Karpas-422 (cell line): ENCODE results near the gene ZNF536. TPM values are rescaled to one million over a fixed set of nuclear protein-coding genes. Genes with fewer than 3 reads are reported as not detected.

ENCODE experiments used
- DNase-seq: peaks from one replicate; pipeline ENCODE4 v3.0.0-alpha.2; 2015
- H2AFZ ChIP-seq: fragments of 200-600 bp; sonication (generic); 2 replicates; pipeline ENCODE4 v1.6.1; 2014; ENCODE audit warnings: antibody characterized with exemption, low read length, mixed read lengths
- H3K27ac ChIP-seq: fragments of 200-600 bp; sonication (generic); 2 replicates; pipeline ENCODE4 v1.5.1; 2014; ENCODE audit warnings: mild to moderate bottlenecking, low read length, moderate library complexity
- H3K27me3 ChIP-seq: fragments of 200-600 bp; sonication (generic); 2 replicates; pipeline ENCODE4 v1.6.1; 2014; ENCODE audit warnings: low read length, mixed read lengths
- H3K36me3 ChIP-seq: fragments of 200-600 bp; sonication (generic); 2 replicates; pipeline ENCODE4 v1.6.1; 2014; ENCODE audit warnings: low read length, mixed read lengths; ENCODE audit not compliant: insufficient read depth
- H3K4me1 ChIP-seq: fragments of 200-600 bp; sonication (generic); 2 replicates; pipeline ENCODE4 v1.6.1; 2014; ENCODE audit warnings: mild to moderate bottlenecking, low read length, mixed read lengths
- H3K4me2 ChIP-seq: fragments of 200-600 bp; sonication (generic); 2 replicates; pipeline ENCODE4 v1.6.1; 2014; ENCODE audit warnings: low read length, low read depth, mild to moderate bottlenecking; ENCODE audit not compliant: poor library complexity, severe bottlenecking
- H3K4me3 ChIP-seq: fragments of 200-600 bp; sonication (generic); 2 replicates; pipeline ENCODE4 v1.5.1; 2014; ENCODE audit warnings: mild to moderate bottlenecking, antibody characterized with exemption, low read length, mixed read lengths
- H3K79me2 ChIP-seq: fragments of 200-600 bp; sonication (generic); 2 replicates; pipeline ENCODE4 v1.6.1; 2014; ENCODE audit warnings: mild to moderate bottlenecking, low read length, mixed read lengths
- H3K9ac ChIP-seq: fragments of 200-600 bp; sonication (generic); 2 replicates; pipeline ENCODE4 v1.6.0; 2014; ENCODE audit warnings: low read length
- H3K9me2 ChIP-seq: fragments of 200-600 bp; sonication (generic), shearing (Covaris generic); replicated peaks from 2 replicates; pipeline ENCODE4 v1.6.0; 2014; ENCODE audit warnings: mild to moderate bottlenecking, low read length, moderate library complexity; ENCODE audit not compliant: insufficient read depth
- H3K9me3 ChIP-seq: fragments of 300-700, 200-600 bp; sonication (generic); 2 replicates; pipeline ENCODE4 v1.6.1; 2014; ENCODE audit warnings: low read length, mixed read lengths
- H4K20me1 ChIP-seq: fragments of 200-600 bp; sonication (generic); 2 replicates; pipeline ENCODE4 v1.6.1; 2014; ENCODE audit warnings: mild to moderate bottlenecking, antibody characterized with exemption, low read length, low read depth; ENCODE audit not compliant: insufficient read depth
- total RNA-seq: library from RNA; depleted of rRNA; stranded (reverse); fragments of >200 nt; shearing (Covaris generic); gene quantifications from 2 replicates; pipeline ENCODE4 v1.2.3, GENCODE V29; 2014; ENCODE audit warnings: low replicate concordance

Gene ZNF536
- total RNA-seq, 1 experiment from 2014 or later: 7.0 TPM

- Histone ChIP-seq H2AFZ (no peak overlapping the region), H3K9ac (no peak overlapping the region), H3K9me3 (no peaks in the 10 kb centered on the region), H3K9me2 (no peaks in the 10 kb centered on the region), H3K36me3 (no peaks in the 10 kb centered on the region), H3K4me3 (no peak overlapping the region), H4K20me1 (peaks cover 5% of the 10 kb centered on the region; the same call in 1 of the 2 replicates), H3K4me1 (peaks cover 4% of the 10 kb centered on the region; the same call in 1 of the 2 replicates), H3K4me2 (no peak overlapping the region), H3K27me3 (0 out of 2 replicates have a peak, but pooled peaks cover 4% of the 10 kb centered on the region), H3K79me2 (no peaks in the 10 kb centered on the region), H3K27ac (no peak overlapping the region)
- DNase-seq: no peak
Observed at GRCh38 chr19:30555075-30555790, 183.0 kb downstream of the ZNF536 start.

GRCh38 chr19:30555791-30556110, 183.6 kb downstream of the ZNF536 start:
- Histone ChIP-seq H3K4me2 (no peak overlapping the region), H3K36me3 (no peaks in the 10 kb centered on the region), H3K4me1 (peaks cover 4% of the 10 kb centered on the region; the same call in 1 of the 2 replicates), H3K9ac (no peak overlapping the region), H3K9me2 (no peaks in the 10 kb centered on the region), H4K20me1 (peaks cover 5% of the 10 kb centered on the region; the same call in 1 of the 2 replicates), H3K27ac (no peak overlapping the region), H3K79me2 (no peaks in the 10 kb centered on the region), H3K27me3 (0 out of 2 replicates have a peak, but pooled peaks cover 4% of the 10 kb centered on the region), H2AFZ (no peak overlapping the region), H3K4me3 (no peak overlapping the region), H3K9me3 (no peaks in the 10 kb centered on the region)
- no peak for DNase-seq

- Histone ChIP-seq H3K4me3 (no peak overlapping the region), H2AFZ (no peak overlapping the region), H3K4me1 (peaks cover 4% of the 10 kb centered on the region; the same call in 1 of the 2 replicates), H3K4me2 (no peak overlapping the region), H3K79me2 (no peaks in the 10 kb centered on the region), H3K27ac (no peak overlapping the region), H3K9me2 (no peaks in the 10 kb centered on the region), H4K20me1 (peaks cover 5% of the 10 kb centered on the region; the same call in 1 of the 2 replicates), H3K27me3 (0 out of 2 replicates have a peak, but pooled peaks cover 4% of the 10 kb centered on the region), H3K9ac (no peak overlapping the region), H3K36me3 (no peaks in the 10 kb centered on the region), H3K9me3 (no peaks in the 10 kb centered on the region)
- no peak for DNase-seq
Observed at GRCh38 chr19:30556230-30556711, 184.1 kb downstream of the ZNF536 start.

GRCh38 chr19:30557212-30557611, 185.0 kb downstream of the ZNF536 start:
- Histone ChIP-seq H3K4me3 (no peak overlapping the region), H4K20me1 (peaks cover 5% of the 10 kb centered on the region; the same call in 1 of the 2 replicates), H3K79me2 (no peaks in the 10 kb centered on the region), H3K27me3 (0 out of 2 replicates have a peak, but pooled peaks cover 4% of the 10 kb centered on the region), H3K9me2 (no peaks in the 10 kb centered on the region), H3K36me3 (no peaks in the 10 kb centered on the region), H2AFZ (no peak overlapping the region), H3K9me3 (no peaks in the 10 kb centered on the region), H3K4me1 (peaks cover 4% of the 10 kb centered on the region; the same call in 1 of the 2 replicates), H3K9ac (no peak overlapping the region), H3K4me2 (no peak overlapping the region), H3K27ac (no peak overlapping the region)
- no peak for DNase-seq

GRCh38 chr19:30557927-30558557, 185.9 kb downstream of the ZNF536 start:
- Histone ChIP-seq H3K27me3 (0 out of 2 replicates have a peak, but pooled peaks cover 4% of the 10 kb centered on the region), H3K79me2 (no peaks in the 10 kb centered on the region)

GRCh38 chr19:30558793-30559192, 186.6 kb downstream of the ZNF536 start:
- no peak overlapping the region for H3K4me2 ChIP-seq
- peaks cover 4% of the 10 kb centered on the region; the same call in 1 of the 2 replicates for H3K4me1 ChIP-seq
- H3K9ac ChIP-seq: no peak overlapping the region
- no peaks in the 10 kb centered on the region for H3K9me3 ChIP-seq
- no peak overlapping the region for H3K27ac ChIP-seq
- peaks cover 5% of the 10 kb centered on the region; the same call in 1 of the 2 replicates for H4K20me1 ChIP-seq
- H2AFZ ChIP-seq: no peak overlapping the region
- 0 out of 2 replicates have a peak, but pooled peaks cover 4% of the 10 kb centered on the region for H3K27me3 ChIP-seq
- DNase-seq: no peak
- H3K4me3 ChIP-seq: no peak overlapping the region
- no peaks in the 10 kb centered on the region for H3K36me3 ChIP-seq
- no peaks in the 10 kb centered on the region for H3K9me2 ChIP-seq
- H3K79me2 ChIP-seq: no peaks in the 10 kb centered on the region

More at GRCh38 chr19:30557927-30558557, 185.9 kb downstream of the ZNF536 start:
- Histone ChIP-seq H3K9me3 (no peaks in the 10 kb centered on the region), H3K9ac (no peak overlapping the region), H3K36me3 (no peaks in the 10 kb centered on the region), H4K20me1 (peaks cover 5% of the 10 kb centered on the region; the same call in 1 of the 2 replicates), H3K9me2 (no peaks in the 10 kb centered on the region), H2AFZ (no peak overlapping the region), H3K4me1 (peaks cover 4% of the 10 kb centered on the region; the same call in 1 of the 2 replicates), H3K4me2 (no peak overlapping the region), H3K27ac (no peak overlapping the region), H3K4me3 (no peak overlapping the region)
- no peak for DNase-seq

- Histone ChIP-seq H3K36me3 (no peaks in the 10 kb centered on the region), H3K27me3 (0 out of 2 replicates have a peak, but pooled peaks cover 4% of the 10 kb centered on the region), H3K4me2 (no peak overlapping the region), H2AFZ (no peak overlapping the region), H3K27ac (no peak overlapping the region), H3K9me3 (no peaks in the 10 kb centered on the region), H3K4me3 (no peak overlapping the region), H3K4me1 (peaks cover 4% of the 10 kb centered on the region; the same call in 1 of the 2 replicates), H4K20me1 (peaks cover 5% of the 10 kb centered on the region; the same call in 1 of the 2 replicates), H3K9me2 (no peaks in the 10 kb centered on the region), H3K79me2 (no peaks in the 10 kb centered on the region), H3K9ac (no peak overlapping the region)
- DNase-seq: no peak
Observed at GRCh38 chr19:30559446-30559845, 187.3 kb downstream of the ZNF536 start.

GRCh38 chr19:30562981-30563380, 190.8 kb downstream of the ZNF536 start:
- Histone ChIP-seq H3K27ac (no peak overlapping the region), H3K79me2 (no peaks in the 10 kb centered on the region), H3K36me3 (no peaks in the 10 kb centered on the region), H3K9me2 (no peaks in the 10 kb centered on the region), H3K4me1 (no peaks in the 10 kb centered on the region), H3K4me3 (no peak overlapping the region), H3K4me2 (no peak overlapping the region), H4K20me1 (no peaks in the 10 kb centered on the region), H3K9me3 (no peaks in the 10 kb centered on the region), H3K9ac (no peak overlapping the region), H3K27me3 (0 out of 2 replicates have a peak, but pooled peaks cover 4% of the 10 kb centered on the region), H2AFZ (no peak overlapping the region)
- no peak for DNase-seq
